CD4-positive, alpha-beta memory T cell (primary cell): ENCODE results near the gene MAGI1. TPM values are rescaled to one million over a fixed set of nuclear protein-coding genes. Genes with fewer than 3 reads are reported as not detected.
"Not testable (repeated sequence)": the region's sequence is repeated elsewhere in the genome, so short reads cannot be mapped to it uniquely, and the experiment has no call there.

Source experiments
- CTCF ChIA-PET: fragments of 350-600 bp; sonication (Branson Sonifier 250); formaldehyde crosslinking; loops from one replicate; lab custom pipeline; 2021; ENCODE audit warnings: inconsistent platforms; ENCODE audit not compliant: partially characterized antibody; lab: Charles Lee
- POLR2A ChIA-PET: fragments of 350-600 bp; sonication (Branson Sonifier 250); formaldehyde crosslinking; loops from one replicate; lab custom pipeline; 2021; ENCODE audit not compliant: partially characterized antibody; lab: Charles Lee
- DNase-seq, 5 donors: peaks; one replicate each; pipeline versions ENCODE4 v3.0.0 to v3.0.0-alpha.2; 2020 to 2022; ENCODE audit warnings: mixed read lengths in 1 of 5
- H3K27ac ChIP-seq: one replicate; pipeline ENCODE4 v1.7.0; 2013; ENCODE audit warnings: low read depth, low read length
- H3K27me3 ChIP-seq: 2 replicates; pipeline ENCODE4 v1.7.0; 2013; ENCODE audit warnings: mild to moderate bottlenecking, low read length, moderate library complexity; ENCODE audit not compliant: insufficient read depth
- H3K36me3 ChIP-seq: 2 replicates; pipeline ENCODE4 v1.7.0; 2013; ENCODE audit warnings: mild to moderate bottlenecking, low read length, moderate library complexity; ENCODE audit not compliant: insufficient read depth
- H3K4me1 ChIP-seq: 2 replicates; pipeline ENCODE4 v1.7.0; 2013; ENCODE audit warnings: mild to moderate bottlenecking, low read length, moderate library complexity; ENCODE audit not compliant: insufficient read depth
- H3K4me3 ChIP-seq, 2 donors: one replicate each; pipeline ENCODE4 v1.7.0; 2013; ENCODE audit warnings: low read length in 2 of 2, mild to moderate bottlenecking in 1 of 2
- H3K9me3 ChIP-seq, 2 donors: one replicate each; pipeline ENCODE4 v1.7.0; 2013; ENCODE audit warnings: low read length in 2 of 2, control low read depth in 1 of 2; ENCODE audit not compliant: control insufficient read depth in 1 of 2
- H3K27ac Mint-ChIP-seq, 7 donors: one replicate each; pipeline ENCODE4 v1.8.0; 2020 to 2021; ENCODE audit warnings: mixed read lengths in 7 of 7, mild to moderate bottlenecking in 6 of 7, inconsistent platforms in 3 of 7, moderate library complexity in 3 of 7
- H3K27me3 Mint-ChIP-seq, 2 donors: one replicate each; pipeline ENCODE4 v1.8.0; 2020 to 2021; ENCODE audit warnings: mixed read lengths in 2 of 2
- H3K36me3 Mint-ChIP-seq, 2 donors: one replicate each; pipeline ENCODE4 v1.8.0; 2020 to 2021; ENCODE audit warnings: mixed read lengths in 2 of 2, inconsistent platforms in 1 of 2, mild to moderate bottlenecking in 1 of 2
- H3K4me1 Mint-ChIP-seq, 4 donors: one replicate each; pipeline ENCODE4 v1.8.0; 2020 to 2021; ENCODE audit warnings: mixed read lengths in 4 of 4, mild to moderate bottlenecking in 1 of 4
- H3K4me3 Mint-ChIP-seq, 8 donors: one replicate each; pipeline ENCODE4 v1.8.0; 2020 to 2021; ENCODE audit warnings: mixed read lengths in 8 of 8, mild to moderate bottlenecking in 7 of 8, moderate library complexity in 6 of 8, inconsistent platforms in 3 of 8
- H3K9me3 Mint-ChIP-seq, 8 donors: one replicate each; pipeline ENCODE4 v1.8.0; 2020 to 2021; ENCODE audit warnings: mixed read lengths in 8 of 8, mild to moderate bottlenecking in 5 of 8, inconsistent platforms in 3 of 8, moderate library complexity in 1 of 8
- intact Hi-C: fragments of 100-400 bp; cut with micrococcal nuclease; formaldehyde crosslinking; loops from one replicate; pipeline ENCODE4 v1.15.1; 2023
- polyA plus RNA-seq, 2 donors: library from polyadenylated mRNA; unstranded; fragments of 300-500 nt; fragmentation: Illumina TruSeq; gene quantifications; one replicate each; pipeline ENCODE4 v1.2.3, GENCODE V29; 2021
- total RNA-seq, 2 experiments: library from RNA; stranded (reverse); gene quantifications; one replicate each; pipeline ENCODE4 v1.2.3, GENCODE V29; 2021

The MAGI1 gene
- total and polyA plus RNA-seq, 4 experiments from 2014 or later = 0.20 TPM; not detected in 3

DNA sequence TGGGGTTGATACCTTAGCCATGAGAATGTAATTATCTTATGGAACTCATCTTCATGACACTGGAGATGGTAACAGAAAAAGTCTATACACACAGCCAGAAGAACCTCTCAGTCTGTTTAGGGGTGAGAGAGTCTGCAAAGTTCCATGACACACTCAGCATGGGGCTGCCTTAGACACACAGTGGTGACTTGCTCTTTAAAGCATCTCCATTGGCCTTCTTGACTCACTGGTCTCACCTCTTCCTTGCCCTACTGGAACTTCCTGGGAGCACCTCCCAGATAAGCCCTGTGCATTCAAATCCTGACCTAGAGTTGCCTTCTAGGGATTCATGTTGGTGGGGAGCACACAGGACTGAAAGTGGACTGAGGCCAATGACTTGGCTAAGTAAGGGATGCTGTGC lies 9.3 kb downstream of the MAGI1 start:
- no peak for DNase-seq
- Mint-ChIP-seq H3K27ac (no peak overlapping the region), H3K4me3 (no peak overlapping the region), H3K4me1 (no peaks in the 10 kb centered on the region), H3K36me3 (no peaks in the 10 kb centered on the region), H3K9me3 (peaks cover 0 to 1% (median 0%) of the 10 kb centered on the region in 8 donors), H3K27me3 (peaks cover 2 to 4% of the 10 kb centered on the region in 2 donors)
- Histone ChIP-seq H3K27ac (no peak overlapping the region), H3K4me3 (no peak overlapping the region), H3K4me1 (no peaks in the 10 kb centered on the region), H3K9me3 (no peaks in the 10 kb centered on the region), H3K27me3 (no peaks in the 10 kb centered on the region), H3K36me3 (no peaks in the 10 kb centered on the region)
- intact Hi-C loops = no loop called here
- ChIA-PET POLR2A (no interaction called here), CTCF (no interaction called here)

GRCh38 chr3:66029014-66029413 lies 9.7 kb downstream of the MAGI1 start:
- H3K27ac Mint-ChIP-seq = no peak overlapping the region
- CTCF ChIA-PET = no interaction called here
- POLR2A ChIA-PET = no interaction called here

DNA sequence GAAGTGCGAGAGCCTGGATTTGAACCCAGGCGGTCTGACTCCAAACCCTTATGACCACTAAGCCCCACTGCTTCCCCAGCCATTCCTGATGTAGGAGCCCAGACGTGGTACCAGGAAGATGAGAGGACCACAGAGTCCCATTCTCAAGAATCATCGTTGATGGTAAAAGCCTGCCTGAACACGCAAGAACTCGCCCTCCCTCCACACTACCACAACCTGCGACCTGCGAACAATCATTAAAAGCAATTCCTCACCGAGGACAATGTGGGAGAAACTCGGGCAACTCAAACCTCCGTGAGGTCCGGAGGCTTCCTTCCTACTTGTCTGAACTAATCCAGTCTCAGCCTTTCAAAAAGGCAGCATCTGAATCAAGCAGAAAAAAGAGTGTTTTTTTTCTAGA lies 10.3 kb downstream of the MAGI1 start:
- intact Hi-C loops = no loop called here
- no peak for DNase-seq
- no peak overlapping the region for H3K27ac Mint-ChIP-seq
- no peaks in the 10 kb centered on the region for H3K9me3 ChIP-seq
- no peaks in the 10 kb centered on the region for H3K4me1 Mint-ChIP-seq
- H3K4me1 ChIP-seq = no peaks in the 10 kb centered on the region
- no peak overlapping the region for H3K4me3 ChIP-seq
- CTCF ChIA-PET = no interaction called here
- H3K9me3 Mint-ChIP-seq = peaks cover 0 to 1% (median 0%) of the 10 kb centered on the region in 8 donors
- H3K27me3 ChIP-seq = no peaks in the 10 kb centered on the region
- POLR2A ChIA-PET = no interaction called here
- no peaks in the 10 kb centered on the region for H3K36me3 Mint-ChIP-seq
- H3K27ac ChIP-seq = no peak overlapping the region
- no peaks in the 10 kb centered on the region for H3K36me3 ChIP-seq
- H3K27me3 Mint-ChIP-seq = peaks cover 2 to 4% of the 10 kb centered on the region in 2 donors
- H3K4me3 Mint-ChIP-seq = no peak overlapping the region

More at GRCh38 chr3:66029014-66029413, 9.7 kb downstream of the MAGI1 start:
- no peak overlapping the region for H3K27ac ChIP-seq
- no peaks in the 10 kb centered on the region for H3K27me3 ChIP-seq
- Mint-ChIP-seq H3K36me3 (no peaks in the 10 kb centered on the region), H3K4me3 (no peak overlapping the region), H3K9me3 (peaks cover 0 to 1% (median 0%) of the 10 kb centered on the region in 8 donors), H3K27me3 (peaks cover 2 to 4% of the 10 kb centered on the region in 2 donors), H3K4me1 (no peaks in the 10 kb centered on the region)
- H3K4me1 ChIP-seq = no peaks in the 10 kb centered on the region
- H3K9me3 ChIP-seq = no peaks in the 10 kb centered on the region
- H3K4me3 ChIP-seq = no peak overlapping the region
- intact Hi-C loops = no loop called here
- no peaks in the 10 kb centered on the region for H3K36me3 ChIP-seq
- no peak for DNase-seq

- intact Hi-C loops, H3K4me1 ChIP-seq, POLR2A ChIA-PET, CTCF ChIA-PET, H3K27ac ChIP-seq, H3K4me1 Mint-ChIP-seq, H3K36me3 Mint-ChIP-seq, H3K9me3 ChIP-seq, DNase-seq, H3K4me3 ChIP-seq, H3K27me3 Mint-ChIP-seq, H3K36me3 ChIP-seq, H3K27me3 ChIP-seq, H3K4me3 Mint-ChIP-seq, H3K9me3 Mint-ChIP-seq, H3K27ac Mint-ChIP-seq: not testable (repeated sequence)
These were observed 11.6 kb downstream of the MAGI1 start for GRCh38 chr3:66027099-66027498.

GRCh38 chr3:66023738-66024385 lies 14.9 kb downstream of the MAGI1 start:
- CTCF ChIA-PET = no interaction called here
- Mint-ChIP-seq H3K27me3 (peaks cover 2 to 5% of the 10 kb centered on the region in 2 donors), H3K4me3 (no peak overlapping the region), H3K36me3 (no peaks in the 10 kb centered on the region), H3K4me1 (no peaks in the 10 kb centered on the region), H3K9me3 (peaks cover 0 to 1% (median 0%) of the 10 kb centered on the region in 8 donors), H3K27ac (no peak overlapping the region)
- no peaks in the 10 kb centered on the region for H3K27me3 ChIP-seq
- intact Hi-C loops = no loop called here
- H3K36me3 ChIP-seq = no peaks in the 10 kb centered on the region
- H3K4me3 ChIP-seq = no peak overlapping the region
- H3K27ac ChIP-seq = no peak overlapping the region
- POLR2A ChIA-PET = no interaction called here
- no peaks in the 10 kb centered on the region for H3K4me1 ChIP-seq
- no peaks in the 10 kb centered on the region for H3K9me3 ChIP-seq
- no peak for DNase-seq

GRCh38 chr3:66023229-66023628 lies 15.5 kb downstream of the MAGI1 start:
- no peak overlapping the region for H3K4me3 ChIP-seq
- no peaks in the 10 kb centered on the region for H3K9me3 ChIP-seq
- no peaks in the 10 kb centered on the region for H3K4me1 Mint-ChIP-seq
- H3K27me3 Mint-ChIP-seq = peaks cover 2 to 5% of the 10 kb centered on the region in 2 donors
- H3K36me3 ChIP-seq = no peaks in the 10 kb centered on the region
- no peaks in the 10 kb centered on the region for H3K36me3 Mint-ChIP-seq
- no peak overlapping the region for H3K27ac Mint-ChIP-seq
- no peak overlapping the region for H3K27ac ChIP-seq
- ChIA-PET CTCF (no interaction called here), POLR2A (no interaction called here)
- no peak for DNase-seq
- intact Hi-C loops = no loop called here
- no peaks in the 10 kb centered on the region for H3K4me1 ChIP-seq
- no peaks in the 10 kb centered on the region for H3K27me3 ChIP-seq
- H3K4me3 Mint-ChIP-seq = no peak overlapping the region
- peaks cover 0 to 1% (median 0%) of the 10 kb centered on the region in 8 donors for H3K9me3 Mint-ChIP-seq

GRCh38 chr3:66021731-66022131 lies 17.0 kb downstream of the MAGI1 start:
- no peaks in the 10 kb centered on the region for H3K27me3 ChIP-seq
- Mint-ChIP-seq H3K27ac (no peak overlapping the region), H3K4me1 (no peaks in the 10 kb centered on the region), H3K4me3 (no peak overlapping the region), H3K27me3 (peaks cover 0 to 5% of the 10 kb centered on the region in 2 donors), H3K9me3 (peaks cover 0 to 1% (median 0%) of the 10 kb centered on the region in 8 donors), H3K36me3 (no peaks in the 10 kb centered on the region)
- no peak overlapping the region for H3K27ac ChIP-seq
- CTCF ChIA-PET = no interaction called here
- no peaks in the 10 kb centered on the region for H3K9me3 ChIP-seq
- no peak overlapping the region for H3K4me3 ChIP-seq
- no peaks in the 10 kb centered on the region for H3K4me1 ChIP-seq
- intact Hi-C loops = no loop called here
- POLR2A ChIA-PET = no interaction called here
- no peaks in the 10 kb centered on the region for H3K36me3 ChIP-seq
- DNase-seq = no peak
